Measurements from ENCODE around the gene VPS51.
A peak's percentile ranks its signal among the peaks of the same experiment; 100 is the strongest.

VPS51 gene

GRCh38 chr11:65057526-65057925 lies 38.5 kb upstream of the VPS51 start:
- DNase-seq (ENCODE audit: low read depth), result no peak
- H3K4me3 ChIP-seq (ENCODE audit: low read depth, low read length), result no peak overlapping the region
- TF ChIP-seq CTCF (IDR thresholded peaks at IDR 0.05; ENCODE audit: low read depth, low read length, missing control alignments), result no peak

- H3K4me3 ChIP-seq (ENCODE audit: low read depth, low read length), result no peak overlapping the region
- no peak for TF ChIP-seq CTCF (IDR thresholded peaks at IDR 0.05; ENCODE audit: low read depth, low read length, missing control alignments)
- DNase-seq (ENCODE audit: low read depth), result no peak
Measured at GRCh38 chr11:65058012-65058411, 38.0 kb upstream of the VPS51 start.

GRCh38 chr11:65058419-65059054 lies 37.5 kb upstream of the VPS51 start, which contains the start of gene NAALADL1:
Gene NAALADL1 (minus strand): TSS chr11:65058553. CDS start chr11:65058521, 32 bp downstream.
- no peak within 1 kb of the TSS for H3K4me3 ChIP-seq (ENCODE audit: low read depth, low read length)
- no peak for DNase-seq (ENCODE audit: low read depth)
- TF ChIP-seq CTCF (IDR thresholded peaks at IDR 0.05; ENCODE audit: low read depth, low read length, missing control alignments), result no peak

GRCh38 chr11:65059523-65059922 lies 36.5 kb upstream of the VPS51 start:
- no peak for DNase-seq (ENCODE audit: low read depth)
- H3K4me3 ChIP-seq (ENCODE audit: low read depth, low read length), result no peak overlapping the region
- no peak for TF ChIP-seq CTCF (IDR thresholded peaks at IDR 0.05; ENCODE audit: low read depth, low read length, missing control alignments)

GRCh38 chr11:65059959-65060824 lies 35.8 kb upstream of the VPS51 start:
- no peak for DNase-seq (ENCODE audit: low read depth)
- no peak for TF ChIP-seq CTCF (IDR thresholded peaks at IDR 0.05; ENCODE audit: low read depth, low read length, missing control alignments)
- no peak overlapping the region for H3K4me3 ChIP-seq (ENCODE audit: low read depth, low read length)

- H3K4me3 ChIP-seq (ENCODE audit: low read depth, low read length), result no peak overlapping the region
- peak; percentile 33 for TF ChIP-seq CTCF (IDR thresholded peaks at IDR 0.05; ENCODE audit: low read depth, low read length, missing control alignments)
- DNase-seq (ENCODE audit: low read depth), result no peak
Measured at GRCh38 chr11:65060913-65061408, 35.1 kb upstream of the VPS51 start.
